HepG2 (cell line): ENCODE data around the gene GPS2. TPM values are rescaled to one million over a fixed set of nuclear protein-coding genes. Genes with fewer than 3 reads are reported as not detected.

Experiments used
- ARNT ChIP-seq: fragments of 450-650 bp; IDR thresholded peaks from 2 replicates; pipeline ENCODE4 v1.6.1; 2017
- FOXA3 ChIP-seq: IDR thresholded peaks from 2 replicates; pipeline ENCODE4 v1.6.1; 2016; ENCODE audit warnings: missing genetic modification reagents, missing compliant biosample characterization
- HIVEP1 ChIP-seq: sonication (generic); formaldehyde crosslinking; IDR thresholded peaks from 2 replicates; pipeline ENCODE4 v1.4.0; 2020; ENCODE audit warnings: mild to moderate bottlenecking, missing genetic modification reagents
- IKZF4 ChIP-seq: sonication (generic); formaldehyde crosslinking; IDR thresholded peaks from 2 replicates; pipeline ENCODE4 v1.5.1; 2020; ENCODE audit warnings: borderline replicate concordance, mild to moderate bottlenecking, low read depth, missing genetic modification reagents; ENCODE audit errors: not compliant biosample characterization
- ISL2 ChIP-seq: sonication (generic); formaldehyde crosslinking; IDR thresholded peaks from 2 replicates; pipeline ENCODE4 v1.5.0; 2020; ENCODE audit warnings: missing genetic modification reagents
- PHF8 ChIP-seq: sonication (generic); formaldehyde crosslinking; IDR thresholded peaks from 2 replicates; pipeline ENCODE4 v1.5.0; 2020; ENCODE audit warnings: missing genetic modification reagents
- RBFOX2 ChIP-seq: fragments of 200-400 bp; formaldehyde crosslinking; IDR thresholded peaks from 2 replicates; pipeline ENCODE4 v1.6.1; 2017; ENCODE audit warnings: low read depth, mild to moderate bottlenecking, low read length
- RFXAP ChIP-seq: sonication (generic); formaldehyde crosslinking; IDR thresholded peaks from 2 replicates; pipeline ENCODE4 v1.4.0; 2020; ENCODE audit warnings: missing genetic modification reagents, borderline replicate concordance
- SMARCC2 ChIP-seq: fragments of 450-650 bp; IDR thresholded peaks from 2 replicates; pipeline ENCODE4 v1.6.1; 2017; ENCODE audit warnings: antibody characterized with exemption, mild to moderate bottlenecking
- ZFP36L2 ChIP-seq: sonication (generic); formaldehyde crosslinking; IDR thresholded peaks from 2 replicates; pipeline ENCODE4 v1.4.0; 2020; ENCODE audit warnings: missing genetic modification reagents
- polyA plus RNA-seq, 8 experiments: library from polyadenylated mRNA; depleted of rRNA in 3 of 8; stranded (reverse) in 7 of 8; unstranded in 1 of 8; fragments of >200 nt; fragmentation: Illumina TruSeq in 4 of 8; extraction: Trizol in 4 of 8; gene quantifications; 2 replicates each; pipeline versions ENCODE4 v1.2.1 to v1.2.3, GENCODE V29; 2011 to 2016; ENCODE audit warnings: low read depth in 4 of 8, missing spikeins in 1 of 8, mixed read lengths in 1 of 8; ENCODE audit not compliant: insufficient read depth in 1 of 8
- total RNA-seq, 5 experiments: library from RNA; depleted of rRNA; stranded (reverse); fragments of >200 nt; fragmentation: Illumina TruSeq; extraction: Trizol; gene quantifications; 2 replicates each; pipeline ENCODE4 v1.2.3, GENCODE V29; 2016; ENCODE audit warnings: low read depth in 1 of 5
- TF ChIP-seq, protein P1 (sequence below): sonication (generic); formaldehyde crosslinking; IDR thresholded peaks from 2 replicates; pipeline ENCODE4 v1.5.1; 2020; ENCODE audit warnings: mild to moderate bottlenecking, missing genetic modification reagents, moderate library complexity
- TF ChIP-seq, protein P2 (sequence below): IDR thresholded peaks from 2 replicates; pipeline ENCODE4 v1.6.1; 2016; ENCODE audit warnings: low read depth, control low read depth
- TF ChIP-seq, protein P3 (sequence below): sonication (generic); formaldehyde crosslinking; IDR thresholded peaks from 2 replicates; pipeline ENCODE4 v1.5.0; 2020; ENCODE audit warnings: mild to moderate bottlenecking, missing genetic modification reagents, borderline replicate concordance
- TF ChIP-seq, protein P4 (sequence below): sonication (generic); formaldehyde crosslinking; IDR thresholded peaks from 2 replicates; pipeline ENCODE4 v1.4.0; 2020; ENCODE audit warnings: missing genetic modification reagents
- TF ChIP-seq, protein P5 (sequence below): sonication (generic); formaldehyde crosslinking; IDR thresholded peaks from 2 replicates; pipeline ENCODE4 v1.4.0; 2020; ENCODE audit warnings: missing genetic modification reagents

GPS2 gene
- total and polyA plus RNA-seq, 2 of the 13 experiments (the other 11 are each of a cell fraction or from before 2014, with no cell fraction given) = 58.0 to 59.4 TPM

DNA sequence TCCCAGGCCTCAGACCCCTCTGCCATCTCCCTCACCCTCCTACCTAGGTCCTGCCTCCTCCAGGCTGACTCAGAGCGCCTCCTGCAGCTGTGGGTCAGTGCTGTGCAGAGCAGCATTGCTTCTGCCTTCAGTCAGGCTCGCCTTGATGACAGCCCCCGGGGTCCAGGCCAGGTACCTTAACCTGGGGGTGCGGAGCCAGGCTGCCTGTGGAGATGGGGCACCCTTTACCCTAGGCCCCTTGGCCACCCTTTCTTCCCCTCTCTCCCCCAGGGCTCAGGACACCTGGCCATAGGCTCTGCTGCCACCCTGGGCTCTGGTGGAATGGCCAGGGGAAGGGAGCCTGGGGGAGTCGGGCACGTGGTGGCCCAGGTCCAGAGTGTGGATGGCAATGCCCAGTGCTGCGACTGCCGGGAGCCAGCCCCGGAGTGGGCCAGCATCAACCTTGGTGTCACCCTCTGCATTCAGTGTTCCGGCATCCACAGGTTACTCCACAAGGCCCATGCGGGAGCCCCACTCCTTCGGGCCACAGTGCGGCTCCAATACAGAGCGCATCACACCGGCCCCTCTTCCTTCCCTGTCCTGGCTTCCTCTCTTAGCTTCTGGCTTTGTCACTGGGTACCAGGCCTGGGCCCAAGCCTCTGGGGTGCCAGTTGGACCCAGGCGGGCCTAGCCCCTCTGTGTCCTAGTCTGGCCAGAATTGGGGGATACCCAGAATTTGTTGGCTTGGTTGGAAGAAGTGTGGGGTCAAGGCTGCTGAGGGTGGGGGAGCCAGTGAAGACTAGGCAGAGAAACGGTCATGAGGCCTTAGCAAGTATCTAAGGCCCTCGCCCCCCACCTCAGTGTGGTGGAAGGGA lies 31.8 kb upstream of the GPS2 start (continued):
- TF ChIP-seq, protein P1, sequence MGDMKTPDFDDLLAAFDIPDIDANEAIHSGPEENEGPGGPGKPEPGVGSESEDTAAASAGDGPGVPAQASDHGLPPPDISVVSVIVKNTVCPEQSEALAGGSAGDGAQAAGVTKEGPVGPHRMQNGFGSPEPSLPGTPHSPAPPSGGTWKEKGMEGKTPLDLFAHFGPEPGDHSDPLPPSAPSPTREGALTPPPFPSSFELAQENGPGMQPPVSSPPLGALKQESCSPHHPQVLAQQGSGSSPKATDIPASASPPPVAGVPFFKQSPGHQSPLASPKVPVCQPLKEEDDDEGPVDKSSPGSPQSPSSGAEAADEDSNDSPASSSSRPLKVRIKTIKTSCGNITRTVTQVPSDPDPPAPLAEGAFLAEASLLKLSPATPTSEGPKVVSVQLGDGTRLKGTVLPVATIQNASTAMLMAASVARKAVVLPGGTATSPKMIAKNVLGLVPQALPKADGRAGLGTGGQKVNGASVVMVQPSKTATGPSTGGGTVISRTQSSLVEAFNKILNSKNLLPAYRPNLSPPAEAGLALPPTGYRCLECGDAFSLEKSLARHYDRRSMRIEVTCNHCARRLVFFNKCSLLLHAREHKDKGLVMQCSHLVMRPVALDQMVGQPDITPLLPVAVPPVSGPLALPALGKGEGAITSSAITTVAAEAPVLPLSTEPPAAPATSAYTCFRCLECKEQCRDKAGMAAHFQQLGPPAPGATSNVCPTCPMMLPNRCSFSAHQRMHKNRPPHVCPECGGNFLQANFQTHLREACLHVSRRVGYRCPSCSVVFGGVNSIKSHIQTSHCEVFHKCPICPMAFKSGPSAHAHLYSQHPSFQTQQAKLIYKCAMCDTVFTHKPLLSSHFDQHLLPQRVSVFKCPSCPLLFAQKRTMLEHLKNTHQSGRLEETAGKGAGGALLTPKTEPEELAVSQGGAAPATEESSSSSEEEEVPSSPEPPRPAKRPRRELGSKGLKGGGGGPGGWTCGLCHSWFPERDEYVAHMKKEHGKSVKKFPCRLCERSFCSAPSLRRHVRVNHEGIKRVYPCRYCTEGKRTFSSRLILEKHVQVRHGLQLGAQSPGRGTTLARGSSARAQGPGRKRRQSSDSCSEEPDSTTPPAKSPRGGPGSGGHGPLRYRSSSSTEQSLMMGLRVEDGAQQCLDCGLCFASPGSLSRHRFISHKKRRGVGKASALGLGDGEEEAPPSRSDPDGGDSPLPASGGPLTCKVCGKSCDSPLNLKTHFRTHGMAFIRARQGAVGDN (CRISPR knock-in tag) = no peak; the same call in 1 of the 2 replicates
- TF ChIP-seq SMARCC2 (no peak), FOXA3 (no peak), ZFP36L2 (no peak), RFXAP (no peak), ARNT (no peak), ISL2 (CRISPR knock-in tag) (no peak), RBFOX2 (no peak), IKZF4 (CRISPR knock-in tag) (no peak), HIVEP1 (no peak), PHF8 (CRISPR knock-in tag) (no peak)
- TF ChIP-seq, protein P2, sequence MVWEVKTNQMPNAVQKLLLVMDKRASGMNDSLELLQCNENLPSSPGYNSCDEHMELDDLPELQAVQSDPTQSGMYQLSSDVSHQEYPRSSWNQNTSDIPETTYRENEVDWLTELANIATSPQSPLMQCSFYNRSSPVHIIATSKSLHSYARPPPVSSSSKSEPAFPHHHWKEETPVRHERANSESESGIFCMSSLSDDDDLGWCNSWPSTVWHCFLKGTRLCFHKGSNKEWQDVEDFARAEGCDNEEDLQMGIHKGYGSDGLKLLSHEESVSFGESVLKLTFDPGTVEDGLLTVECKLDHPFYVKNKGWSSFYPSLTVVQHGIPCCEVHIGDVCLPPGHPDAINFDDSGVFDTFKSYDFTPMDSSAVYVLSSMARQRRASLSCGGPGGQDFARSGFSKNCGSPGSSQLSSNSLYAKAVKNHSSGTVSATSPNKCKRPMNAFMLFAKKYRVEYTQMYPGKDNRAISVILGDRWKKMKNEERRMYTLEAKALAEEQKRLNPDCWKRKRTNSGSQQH (CRISPR knock-in tag) = no peak
- TF ChIP-seq, protein P3, sequence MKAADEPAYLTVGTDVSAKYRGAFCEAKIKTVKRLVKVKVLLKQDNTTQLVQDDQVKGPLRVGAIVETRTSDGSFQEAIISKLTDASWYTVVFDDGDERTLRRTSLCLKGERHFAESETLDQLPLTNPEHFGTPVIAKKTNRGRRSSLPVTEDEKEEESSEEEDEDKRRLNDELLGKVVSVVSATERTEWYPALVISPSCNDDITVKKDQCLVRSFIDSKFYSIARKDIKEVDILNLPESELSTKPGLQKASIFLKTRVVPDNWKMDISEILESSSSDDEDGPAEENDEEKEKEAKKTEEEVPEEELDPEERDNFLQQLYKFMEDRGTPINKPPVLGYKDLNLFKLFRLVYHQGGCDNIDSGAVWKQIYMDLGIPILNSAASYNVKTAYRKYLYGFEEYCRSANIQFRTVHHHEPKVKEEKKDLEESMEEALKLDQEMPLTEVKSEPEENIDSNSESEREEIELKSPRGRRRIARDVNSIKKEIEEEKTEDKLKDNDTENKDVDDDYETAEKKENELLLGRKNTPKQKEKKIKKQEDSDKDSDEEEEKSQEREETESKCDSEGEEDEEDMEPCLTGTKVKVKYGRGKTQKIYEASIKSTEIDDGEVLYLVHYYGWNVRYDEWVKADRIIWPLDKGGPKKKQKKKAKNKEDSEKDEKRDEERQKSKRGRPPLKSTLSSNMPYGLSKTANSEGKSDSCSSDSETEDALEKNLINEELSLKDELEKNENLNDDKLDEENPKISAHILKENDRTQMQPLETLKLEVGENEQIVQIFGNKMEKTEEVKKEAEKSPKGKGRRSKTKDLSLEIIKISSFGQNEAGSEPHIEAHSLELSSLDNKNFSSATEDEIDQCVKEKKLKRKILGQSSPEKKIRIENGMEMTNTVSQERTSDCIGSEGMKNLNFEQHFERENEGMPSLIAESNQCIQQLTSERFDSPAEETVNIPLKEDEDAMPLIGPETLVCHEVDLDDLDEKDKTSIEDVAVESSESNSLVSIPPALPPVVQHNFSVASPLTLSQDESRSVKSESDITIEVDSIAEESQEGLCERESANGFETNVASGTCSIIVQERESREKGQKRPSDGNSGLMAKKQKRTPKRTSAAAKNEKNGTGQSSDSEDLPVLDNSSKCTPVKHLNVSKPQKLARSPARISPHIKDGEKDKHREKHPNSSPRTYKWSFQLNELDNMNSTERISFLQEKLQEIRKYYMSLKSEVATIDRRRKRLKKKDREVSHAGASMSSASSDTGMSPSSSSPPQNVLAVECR (CRISPR knock-in tag) = no peak
- TF ChIP-seq, protein P4, sequence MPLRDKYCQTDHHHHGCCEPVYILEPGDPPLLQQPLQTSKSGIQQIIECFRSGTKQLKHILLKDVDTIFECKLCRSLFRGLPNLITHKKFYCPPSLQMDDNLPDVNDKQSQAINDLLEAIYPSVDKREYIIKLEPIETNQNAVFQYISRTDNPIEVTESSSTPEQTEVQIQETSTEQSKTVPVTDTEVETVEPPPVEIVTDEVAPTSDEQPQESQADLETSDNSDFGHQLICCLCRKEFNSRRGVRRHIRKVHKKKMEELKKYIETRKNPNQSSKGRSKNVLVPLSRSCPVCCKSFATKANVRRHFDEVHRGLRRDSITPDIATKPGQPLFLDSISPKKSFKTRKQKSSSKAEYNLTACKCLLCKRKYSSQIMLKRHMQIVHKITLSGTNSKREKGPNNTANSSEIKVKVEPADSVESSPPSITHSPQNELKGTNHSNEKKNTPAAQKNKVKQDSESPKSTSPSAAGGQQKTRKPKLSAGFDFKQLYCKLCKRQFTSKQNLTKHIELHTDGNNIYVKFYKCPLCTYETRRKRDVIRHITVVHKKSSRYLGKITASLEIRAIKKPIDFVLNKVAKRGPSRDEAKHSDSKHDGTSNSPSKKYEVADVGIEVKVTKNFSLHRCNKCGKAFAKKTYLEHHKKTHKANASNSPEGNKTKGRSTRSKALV (CRISPR knock-in tag) = no peak
- TF ChIP-seq, protein P5, sequence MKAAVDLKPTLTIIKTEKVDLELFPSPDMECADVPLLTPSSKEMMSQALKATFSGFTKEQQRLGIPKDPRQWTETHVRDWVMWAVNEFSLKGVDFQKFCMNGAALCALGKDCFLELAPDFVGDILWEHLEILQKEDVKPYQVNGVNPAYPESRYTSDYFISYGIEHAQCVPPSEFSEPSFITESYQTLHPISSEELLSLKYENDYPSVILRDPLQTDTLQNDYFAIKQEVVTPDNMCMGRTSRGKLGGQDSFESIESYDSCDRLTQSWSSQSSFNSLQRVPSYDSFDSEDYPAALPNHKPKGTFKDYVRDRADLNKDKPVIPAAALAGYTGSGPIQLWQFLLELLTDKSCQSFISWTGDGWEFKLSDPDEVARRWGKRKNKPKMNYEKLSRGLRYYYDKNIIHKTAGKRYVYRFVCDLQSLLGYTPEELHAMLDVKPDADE (CRISPR knock-in tag) = no peak
